Mesodermal cell (in vitro differentiated cells): ENCODE results near the gene USP24. TPM values are rescaled to one million over a fixed set of nuclear protein-coding genes. Genes with fewer than 3 reads are reported as not detected.

Experiments
- H3K27ac ChIP-seq: 2 replicates; pipeline ENCODE4 v1.7.0; 2013; ENCODE audit warnings: mild to moderate bottlenecking, low read depth, low read length, moderate library complexity; ENCODE audit not compliant: severe bottlenecking
- H3K36me3 ChIP-seq: 2 replicates; pipeline ENCODE4 v1.7.1; 2013; ENCODE audit warnings: mild to moderate bottlenecking, low read length, moderate library complexity; ENCODE audit not compliant: control insufficient read depth, insufficient read depth
- H3K4me1 ChIP-seq: one replicate; pipeline ENCODE4 v1.7.1; 2013; ENCODE audit warnings: mild to moderate bottlenecking, low read length; ENCODE audit not compliant: insufficient read depth, control insufficient read depth, poor library complexity, severe bottlenecking
- H3K4me3 ChIP-seq: 2 replicates; pipeline ENCODE4 v1.7.0; 2013; ENCODE audit warnings: low read length, control low read depth, mild to moderate bottlenecking; ENCODE audit not compliant: insufficient read depth, poor library complexity, severe bottlenecking; ENCODE audit errors: extremely low read depth
- H3K9me3 ChIP-seq: 2 replicates; pipeline ENCODE4 v1.7.1; 2013; ENCODE audit warnings: mild to moderate bottlenecking, low read length, moderate library complexity; ENCODE audit not compliant: control insufficient read depth
- WGBS, 2 experiments: methylation state at CpG; one replicate each; pipeline ENCODE4 v1.1.5; 2013; ENCODE audit warnings: missing lambda C conversion rate in 2 of 2; ENCODE audit not compliant: insufficient coverage in 2 of 2; 5-methylcytosine and 5-hydroxymethylcytosine counted together
- polyA plus RNA-seq, 2 experiments: library from polyadenylated mRNA; stranded (reverse); fragments of 50-300 nt; gene quantifications; one replicate each; pipeline ENCODE4 v1.2.3, GENCODE V29; 2013

The USP24 gene
- polyA plus RNA-seq (2013, experiment 1 of 2): 20.2 TPM
- 18.5 TPM for polyA plus RNA-seq (2013, experiment 2 of 2)

GRCh38 chr1:55215194-55216021 is at the start of gene USP24:
Gene USP24 (minus strand): TSS chr1:55215364. CDS start chr1:55215113, 251 bp downstream.
- H3K4me1 ChIP-seq: peaks cover 28% of the 10 kb centered on the region
- peak within 1 kb of the TSS; percentile 91 for H3K27ac ChIP-seq
- no peaks in the 10 kb centered on the region for H3K36me3 ChIP-seq
- peak within 1 kb of the TSS; percentile 74 for H3K4me3 ChIP-seq
- H3K9me3 ChIP-seq: no peaks in the 10 kb centered on the region
- 0% methylated on average over 68 to 71 of the region's 96 CpGs for WGBS, 2 experiments

GRCh38 chr1:55262822-55263221 is 47.7 kb upstream of the USP24 start:
- Histone ChIP-seq H3K4me1 (peaks cover 4% of the 10 kb centered on the region), H3K36me3 (no peaks in the 10 kb centered on the region), H3K27ac (no peak overlapping the region), H3K9me3 (no peaks in the 10 kb centered on the region), H3K4me3 (no peak overlapping the region)
- 89 to 100% methylated on average over 1 of the region's 1 CpG for WGBS, 2 experiments

GRCh38 chr1:55259911-55260609 is 44.9 kb upstream of the USP24 start:
- peaks cover 4% of the 10 kb centered on the region for H3K4me1 ChIP-seq
- H3K4me3 ChIP-seq: no peak overlapping the region
- H3K9me3 ChIP-seq: no peaks in the 10 kb centered on the region
- no peaks in the 10 kb centered on the region for H3K36me3 ChIP-seq
- 77 to 81% methylated on average over 5 to 6 of the region's 7 CpGs for WGBS, 2 experiments
- H3K27ac ChIP-seq: no peak overlapping the region

GRCh38 chr1:55257958-55258357 is 42.8 kb upstream of the USP24 start:
- no peak overlapping the region for H3K4me3 ChIP-seq
- no peaks in the 10 kb centered on the region for H3K36me3 ChIP-seq
- H3K4me1 ChIP-seq: peaks cover 4% of the 10 kb centered on the region
- no peaks in the 10 kb centered on the region for H3K9me3 ChIP-seq
- WGBS, 2 experiments: 83% methylated on average over 2 to 3 of the region's 3 CpGs
- no peak overlapping the region for H3K27ac ChIP-seq

- H3K9me3 ChIP-seq: no peaks in the 10 kb centered on the region
- no peak overlapping the region for H3K4me3 ChIP-seq
- no peaks in the 10 kb centered on the region for H3K36me3 ChIP-seq
- H3K27ac ChIP-seq: no peak overlapping the region
- peaks cover 7% of the 10 kb centered on the region for H3K4me1 ChIP-seq
- WGBS, 2 experiments: 100% methylated on average over 1 to 2 of the region's 3 CpGs
Measured at GRCh38 chr1:55255901-55256300, 40.7 kb upstream of the USP24 start.

- Histone ChIP-seq H3K4me1 (peaks cover 3% of the 10 kb centered on the region), H3K9me3 (no peaks in the 10 kb centered on the region), H3K27ac (no peak overlapping the region), H3K4me3 (no peak overlapping the region), H3K36me3 (no peaks in the 10 kb centered on the region)
- WGBS, 2 experiments: 70 to 71% methylated on average over 6 of the region's 8 CpGs
Measured at GRCh38 chr1:55252942-55253589, 37.9 kb upstream of the USP24 start.

- peaks cover 12% of the 10 kb centered on the region for H3K4me1 ChIP-seq
- 80 to 81% methylated on average over 3 to 4 of the region's 4 CpGs for WGBS, 2 experiments
- H3K36me3 ChIP-seq: no peaks in the 10 kb centered on the region
- H3K9me3 ChIP-seq: no peaks in the 10 kb centered on the region
- H3K4me3 ChIP-seq: no peak overlapping the region
- H3K27ac ChIP-seq: no peak overlapping the region
Measured at GRCh38 chr1:55250399-55251075, 35.4 kb upstream of the USP24 start.

- no peaks in the 10 kb centered on the region for H3K9me3 ChIP-seq
- H3K27ac ChIP-seq: no peak overlapping the region
- 73 to 79% methylated on average over 5 to 7 of the region's 7 CpGs for WGBS, 2 experiments
- H3K4me3 ChIP-seq: no peak overlapping the region
- peaks cover 17% of the 10 kb centered on the region for H3K4me1 ChIP-seq
- H3K36me3 ChIP-seq: no peaks in the 10 kb centered on the region
Measured at GRCh38 chr1:55249646-55250398, 34.7 kb upstream of the USP24 start.

GRCh38 chr1:55246896-55247295 is 31.7 kb upstream of the USP24 start:
- 100% methylated on average over 1 of the region's 2 CpGs for WGBS, 2 experiments
- no peak overlapping the region for H3K27ac ChIP-seq
- no peaks in the 10 kb centered on the region for H3K36me3 ChIP-seq
- H3K4me3 ChIP-seq: no peak overlapping the region
- H3K9me3 ChIP-seq: no peaks in the 10 kb centered on the region
- peaks cover 17% of the 10 kb centered on the region for H3K4me1 ChIP-seq

GRCh38 chr1:55246331-55246730 is 31.2 kb upstream of the USP24 start:
- Histone ChIP-seq H3K4me1 (peaks cover 17% of the 10 kb centered on the region), H3K36me3 (no peaks in the 10 kb centered on the region), H3K27ac (no peak overlapping the region), H3K4me3 (no peak overlapping the region), H3K9me3 (no peaks in the 10 kb centered on the region)
